Stimulated activated CD4-positive, alpha-beta T cell treated with anti-CD3 and anti-CD28 coated beads, Interleukin-12 subunit alpha, Interleukin-12 subunit beta, amount 100 ng/mL, for 48 hours (primary cell): ENCODE measurements around the gene ITGBL1.

Experiments used
- DNase-seq, 3 donors: peaks; one replicate each; pipeline ENCODE4 v3.0.0-alpha.2; 2020; ENCODE audit warnings: low read depth in 2 of 3, low spot score in 1 of 3

The ITGBL1 gene

GRCh38 chr13:101450749-101451130 lies 1.7 kb upstream of the ITGBL1 start:
- no peak for DNase-seq

GRCh38 chr13:101451641-101452040 lies 834 bp upstream of the ITGBL1 start:
- DNase-seq, result no peak

- DNase-seq, result no peak
Observed at GRCh38 chr13:101453784-101454201, 1.3 kb downstream of the ITGBL1 start.

GRCh38 chr13:101454767-101455166 lies 2.3 kb downstream of the ITGBL1 start:
- DNase-seq, result no peak

- DNase-seq, result no peak
Observed at GRCh38 chr13:101455863-101456262, 3.4 kb downstream of the ITGBL1 start.

GRCh38 chr13:101457176-101457575 lies 4.7 kb downstream of the ITGBL1 start:
- no peak for DNase-seq

- DNase-seq, result no peak
Observed at GRCh38 chr13:101465877-101466276, 13.4 kb downstream of the ITGBL1 start.

GRCh38 chr13:101467415-101467814 lies 14.9 kb downstream of the ITGBL1 start:
- DNase-seq, result no peak

- no peak for DNase-seq
Observed at GRCh38 chr13:101473458-101473857, 21.0 kb downstream of the ITGBL1 start.

GRCh38 chr13:101474419-101474957 lies 22.0 kb downstream of the ITGBL1 start:
- no peak for DNase-seq

GRCh38 chr13:101475536-101475935 lies 23.1 kb downstream of the ITGBL1 start:
- DNase-seq, result no peak

- DNase-seq, result no peak
Observed at GRCh38 chr13:101481421-101481820, 28.9 kb downstream of the ITGBL1 start.

GRCh38 chr13:101486708-101487437 lies 34.4 kb downstream of the ITGBL1 start:
- DNase-seq, result no peak

GRCh38 chr13:101487438-101487830 lies 35.0 kb downstream of the ITGBL1 start:
- no peak for DNase-seq

- DNase-seq, result no peak
Observed at GRCh38 chr13:101488734-101489133, 36.3 kb downstream of the ITGBL1 start.

- DNase-seq, result no peak
Observed at GRCh38 chr13:101489643-101490405, 37.3 kb downstream of the ITGBL1 start.

- DNase-seq, result no peak
Observed at GRCh38 chr13:101490406-101491015, 38.0 kb downstream of the ITGBL1 start.

GRCh38 chr13:101492251-101492910 lies 39.9 kb downstream of the ITGBL1 start:
- DNase-seq, result no peak

GRCh38 chr13:101493541-101493940 lies 41.1 kb downstream of the ITGBL1 start:
- no peak for DNase-seq

- DNase-seq, result no peak
Observed at GRCh38 chr13:101499406-101499805, 46.9 kb downstream of the ITGBL1 start.

GRCh38 chr13:101502618-101503017 lies 50.1 kb downstream of the ITGBL1 start:
- DNase-seq, result no peak
